Stimulated activated CD8-positive, alpha-beta memory T cell treated with anti-CD3 and anti-CD28 coated beads, Interleukin-12 subunit alpha, Interleukin-12 subunit beta, amount 100 ng/mL, for 24 hours (primary cell): ENCODE data around the gene RUNX2.
"Not testable (repeated sequence)": the region's sequence is repeated elsewhere in the genome, so short reads cannot be mapped to it uniquely, and the experiment has no call there.

Experiments used
- DNase-seq: peaks from one replicate; pipeline ENCODE4 v3.0.0-alpha.2; 2020; ENCODE audit errors: extremely low read depth

RUNX2 gene

GRCh38 chr6:45457141-45457540 is 129.0 kb downstream of the RUNX2 start:
- no peak for DNase-seq

GRCh38 chr6:45458672-45459071 is 130.5 kb downstream of the RUNX2 start:
- DNase-seq, result no peak

GRCh38 chr6:45460166-45460565 is 132.0 kb downstream of the RUNX2 start:
- DNase-seq, result no peak

- DNase-seq, result no peak
Observed at GRCh38 chr6:45461486-45461885, 133.4 kb downstream of the RUNX2 start.

GRCh38 chr6:45462190-45463134 is 134.3 kb downstream of the RUNX2 start:
- DNase-seq, result no peak

GRCh38 chr6:45464685-45465084 is 136.6 kb downstream of the RUNX2 start:
- DNase-seq, result no peak

- DNase-seq, result no peak
Observed at GRCh38 chr6:45466686-45467085, 138.6 kb downstream of the RUNX2 start.

- DNase-seq, result not testable (repeated sequence)
Observed at GRCh38 chr6:45467417-45467816, 139.3 kb downstream of the RUNX2 start.

- DNase-seq, result no peak
Observed at GRCh38 chr6:45467853-45468252, 139.7 kb downstream of the RUNX2 start.

- DNase-seq, result no peak
Observed at GRCh38 chr6:45469663-45470062, 141.5 kb downstream of the RUNX2 start.

- no peak for DNase-seq
Observed at GRCh38 chr6:45470131-45470738, 142.1 kb downstream of the RUNX2 start.

- no peak for DNase-seq
Observed at GRCh38 chr6:45472382-45472781, 144.3 kb downstream of the RUNX2 start.

GRCh38 chr6:45473121-45473993 is 145.2 kb downstream of the RUNX2 start:
- no peak for DNase-seq

GRCh38 chr6:45474376-45474775 is 146.2 kb downstream of the RUNX2 start:
- no peak for DNase-seq

GRCh38 chr6:45476341-45476740 is 148.2 kb downstream of the RUNX2 start:
- DNase-seq, result no peak

GRCh38 chr6:45477278-45477677 is 149.1 kb downstream of the RUNX2 start:
- no peak for DNase-seq

- DNase-seq, result no peak
Observed at GRCh38 chr6:45477790-45478189, 149.7 kb downstream of the RUNX2 start.

GRCh38 chr6:45478240-45478639 is 150.1 kb downstream of the RUNX2 start:
- DNase-seq, result no peak

GRCh38 chr6:45479834-45480751 is 152.0 kb downstream of the RUNX2 start:
- no peak for DNase-seq

GRCh38 chr6:45480752-45481415 is 152.8 kb downstream of the RUNX2 start:
- DNase-seq, result no peak

GRCh38 chr6:45483021-45483420 is 154.9 kb downstream of the RUNX2 start:
- no peak for DNase-seq
